Smooth muscle cell (in vitro differentiated cells): Measurements from ENCODE around the gene REXO2. TPM values are rescaled to one million over a fixed set of nuclear protein-coding genes. Genes with fewer than 3 reads are reported as not detected.

Source experiments
- DNase-seq: peaks from one replicate; lab custom pipeline; 2025; ENCODE audit not compliant: unreplicated experiment; lab: John Stamatoyannopoulos, UW
- H2AFZ ChIP-seq: fragments of 200-600 bp; sonication (generic); 2 replicates; pipeline ENCODE4 v1.6.0; 2016; ENCODE audit warnings: antibody characterized with exemption, low read depth, mild to moderate bottlenecking
- H3F3A ChIP-seq: fragments of 200-600 bp; sonication (generic); 2 replicates; pipeline ENCODE4 v1.6.0; 2017; ENCODE audit warnings: antibody characterized with exemption, low read depth
- H3K27ac ChIP-seq: fragments of 200-600 bp; sonication (generic); 2 replicates; pipeline ENCODE4 v1.5.1; 2016; ENCODE audit warnings: low read depth, mild to moderate bottlenecking
- H3K27me3 ChIP-seq: fragments of 200-600 bp; sonication (generic); 2 replicates; pipeline ENCODE4 v1.6.1; 2016; ENCODE audit warnings: low read depth, mild to moderate bottlenecking
- H3K36me3 ChIP-seq: fragments of 200-600 bp; sonication (generic); 2 replicates; pipeline ENCODE4 v1.5.1; 2016; ENCODE audit warnings: low read depth
- H3K4me1 ChIP-seq: fragments of 200-600 bp; sonication (generic); 2 replicates; pipeline ENCODE4 v1.5.1; 2016; ENCODE audit warnings: low read depth
- H3K4me2 ChIP-seq: fragments of 200-600 bp; sonication (generic); 2 replicates; pipeline ENCODE4 v1.6.0; 2016; ENCODE audit warnings: mild to moderate bottlenecking
- H3K4me3 ChIP-seq: fragments of 200-600 bp; sonication (generic); 2 replicates; pipeline ENCODE4 v1.5.1; 2016; ENCODE audit warnings: mild to moderate bottlenecking
- H3K79me2 ChIP-seq: fragments of 200-600 bp; sonication (generic); 2 replicates; pipeline ENCODE4 v1.6.0; 2016; ENCODE audit warnings: low read depth, mild to moderate bottlenecking
- H3K9ac ChIP-seq: fragments of 200-600 bp; sonication (generic); 2 replicates; pipeline ENCODE4 v1.6.0; 2016; ENCODE audit warnings: low read depth
- H3K9me3 ChIP-seq: fragments of 200-600 bp; sonication (generic); replicated peaks from 2 replicates; pipeline ENCODE4 v1.5.1; 2016; ENCODE audit warnings: low read depth
- H4K20me1 ChIP-seq: fragments of 200-600 bp; sonication (generic); 2 replicates; pipeline ENCODE4 v1.6.0; 2016; ENCODE audit warnings: low read depth
- CTCF ChIP-seq: fragments of 200-600 bp; sonication (generic); IDR thresholded peaks from 2 replicates; pipeline ENCODE4 v1.5.1; 2017; ENCODE audit warnings: borderline replicate concordance, mild to moderate bottlenecking, antibody characterized with exemption; ENCODE audit not compliant: insufficient read depth, poor library complexity, severe bottlenecking
- WGBS: methylation state at CpG from one replicate; pipeline ENCODE4 v1.1.7; 2016; ENCODE audit warnings: low lambda C conversion rate; 5-methylcytosine and 5-hydroxymethylcytosine counted together
- polyA plus RNA-seq: library from polyadenylated mRNA; unstranded; fragments of >200 nt; fragmentation: Nextera tagmentation; extraction: Ambion mirVana; gene quantifications from 2 replicates; pipeline ENCODE4 v1.2.1, GENCODE V29; 2016
- total RNA-seq: library from RNA; depleted of rRNA; stranded (reverse); fragments of >200 nt; gene quantifications from 2 replicates; pipeline ENCODE4 v1.2.3, GENCODE V29; 2014

The REXO2 gene
- total and polyA plus RNA-seq, 2 experiments from 2014 or later = 164 to 179 TPM

- no peak for TF ChIP-seq CTCF
- Histone ChIP-seq H3K36me3 (no peaks in the 10 kb centered on the region), H4K20me1 (no peaks in the 10 kb centered on the region), H3K4me3 (no peak overlapping the region), H3K4me1 (no peaks in the 10 kb centered on the region), H3K9ac (no peak overlapping the region), H3K4me2 (no peak overlapping the region), H3K9me3 (no peaks in the 10 kb centered on the region), H3F3A (no peaks in the 10 kb centered on the region), H3K27me3 (no peaks in the 10 kb centered on the region), H3K27ac (no peak overlapping the region), H2AFZ (no peak overlapping the region), H3K79me2 (no peaks in the 10 kb centered on the region)
- 63% methylated on average over 4 of the region's 4 CpGs for WGBS
- no peak for DNase-seq
Measured at GRCh38 chr11:114478768-114479167, 39.5 kb downstream of the REXO2 start.

- 95% methylated on average over 1 of the region's 1 CpG for WGBS
- H3K4me3 ChIP-seq = no peak overlapping the region
- no peak overlapping the region for H3K4me2 ChIP-seq
Measured at GRCh38 chr11:114479331-114479730, 40.1 kb downstream of the REXO2 start.

GRCh38 chr11:114482114-114482513 is 42.8 kb downstream of the REXO2 start:
- TF ChIP-seq CTCF = no peak
- H3K27ac ChIP-seq = no peak overlapping the region
- WGBS = 86% methylated on average over 1 of the region's 1 CpG
- no peaks in the 10 kb centered on the region for H3F3A ChIP-seq
- no peak overlapping the region for H3K4me3 ChIP-seq
- no peaks in the 10 kb centered on the region for H3K9me3 ChIP-seq
- H3K27me3 ChIP-seq = no peaks in the 10 kb centered on the region
- DNase-seq = no peak
- no peak overlapping the region for H3K9ac ChIP-seq
- H4K20me1 ChIP-seq = no peaks in the 10 kb centered on the region
- no peak overlapping the region for H3K4me2 ChIP-seq
- H2AFZ ChIP-seq = no peak overlapping the region
- H3K4me1 ChIP-seq = no peaks in the 10 kb centered on the region
- H3K36me3 ChIP-seq = no peaks in the 10 kb centered on the region
- no peaks in the 10 kb centered on the region for H3K79me2 ChIP-seq

More at GRCh38 chr11:114479331-114479730, 40.1 kb downstream of the REXO2 start:
- H3K36me3 ChIP-seq = no peaks in the 10 kb centered on the region
- no peak overlapping the region for H3K9ac ChIP-seq
- H3F3A ChIP-seq = no peaks in the 10 kb centered on the region
- H3K79me2 ChIP-seq = no peaks in the 10 kb centered on the region
- no peaks in the 10 kb centered on the region for H4K20me1 ChIP-seq
- H3K27ac ChIP-seq = no peak overlapping the region
- no peaks in the 10 kb centered on the region for H3K9me3 ChIP-seq
- H3K27me3 ChIP-seq = no peaks in the 10 kb centered on the region
- no peak for DNase-seq
- TF ChIP-seq CTCF = no peak
- no peak overlapping the region for H2AFZ ChIP-seq
- no peaks in the 10 kb centered on the region for H3K4me1 ChIP-seq

GRCh38 chr11:114483929-114484328 is 44.7 kb downstream of the REXO2 start:
- Histone ChIP-seq H3K27me3 (no peaks in the 10 kb centered on the region), H3K36me3 (no peaks in the 10 kb centered on the region), H3K27ac (no peak overlapping the region), H4K20me1 (no peaks in the 10 kb centered on the region), H3K9me3 (no peaks in the 10 kb centered on the region), H3K4me2 (no peak overlapping the region), H3K4me3 (no peak overlapping the region), H3K9ac (no peak overlapping the region), H2AFZ (no peak overlapping the region), H3K4me1 (no peaks in the 10 kb centered on the region), H3F3A (no peaks in the 10 kb centered on the region), H3K79me2 (no peaks in the 10 kb centered on the region)
- 89% methylated on average over 2 of the region's 2 CpGs for WGBS
- no peak for DNase-seq
- no peak for TF ChIP-seq CTCF
